Activated T-cell treated with anti-CD3 and anti-CD28 coated beads for 48 hours (primary cell): ENCODE data around the gene ATP5F1D.

Experiments
- DNase-seq: peaks from one replicate; pipeline ENCODE4 v3.0.0-alpha.2; 2020; ENCODE audit warnings: low read depth

Gene ATP5F1D

DNA sequence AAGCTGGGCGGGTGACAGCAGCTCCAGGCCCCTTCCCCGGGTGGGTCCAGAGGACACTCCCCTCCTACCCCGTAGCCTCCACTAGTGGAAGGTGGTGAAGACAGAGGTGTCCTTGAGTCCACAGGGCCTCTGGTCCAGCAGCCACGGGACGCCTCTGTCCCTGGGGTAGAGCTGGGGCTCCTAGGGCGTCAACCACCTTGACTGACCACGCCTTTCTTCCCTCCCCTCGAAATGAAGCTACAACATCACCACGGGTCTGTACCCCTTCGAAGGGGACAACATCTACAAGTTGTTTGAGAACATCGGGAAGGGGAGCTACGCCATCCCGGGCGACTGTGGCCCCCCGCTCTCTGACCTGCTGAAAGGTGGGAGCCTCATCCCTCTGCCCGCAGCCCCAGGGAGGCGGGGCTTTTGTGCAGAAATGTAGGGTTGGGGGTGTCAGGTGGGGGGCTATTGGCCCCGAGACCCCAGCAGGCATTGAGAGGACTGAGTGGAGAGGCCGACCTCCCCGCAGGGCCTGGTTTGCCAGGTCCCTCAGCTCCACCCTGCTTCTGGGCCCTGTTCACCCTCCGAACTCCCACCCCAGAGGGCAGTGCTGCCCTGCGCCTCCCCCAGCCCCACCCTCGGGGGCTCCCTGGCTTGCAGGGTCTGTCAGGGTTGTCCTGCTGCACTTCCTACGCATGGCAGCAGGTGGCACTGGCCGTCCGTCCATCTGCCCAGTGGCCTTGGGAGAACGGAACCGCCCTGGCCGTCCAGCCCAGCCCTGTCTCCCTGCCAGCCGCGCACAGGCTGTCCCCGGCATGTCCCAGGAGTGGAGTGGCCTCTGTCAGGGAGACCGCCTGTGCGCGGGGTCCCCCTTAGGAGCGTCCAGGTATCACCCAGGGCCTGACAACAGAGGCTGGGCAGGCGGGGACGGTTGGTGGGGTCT lies 20.3 kb upstream of the ATP5F1D start:
- DNase-seq: no peak

DNA sequence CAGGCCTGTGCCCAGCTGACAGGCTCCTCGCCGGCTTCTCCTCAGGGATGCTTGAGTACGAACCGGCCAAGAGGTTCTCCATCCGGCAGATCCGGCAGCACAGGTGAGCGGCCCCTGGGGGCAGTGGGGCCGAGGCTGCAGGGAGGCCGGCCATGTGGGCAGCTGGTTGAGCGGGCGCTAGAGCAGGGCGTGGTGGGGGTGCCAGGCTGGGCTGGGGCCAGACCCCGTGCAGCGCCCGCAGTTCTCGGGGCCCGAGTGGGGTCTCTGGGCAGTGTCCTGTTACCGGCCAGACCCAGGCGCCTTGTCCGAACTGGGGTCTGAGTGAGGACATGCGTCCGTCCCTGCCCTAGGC lies 19.7 kb upstream of the ATP5F1D start:
- no peak for DNase-seq

DNA sequence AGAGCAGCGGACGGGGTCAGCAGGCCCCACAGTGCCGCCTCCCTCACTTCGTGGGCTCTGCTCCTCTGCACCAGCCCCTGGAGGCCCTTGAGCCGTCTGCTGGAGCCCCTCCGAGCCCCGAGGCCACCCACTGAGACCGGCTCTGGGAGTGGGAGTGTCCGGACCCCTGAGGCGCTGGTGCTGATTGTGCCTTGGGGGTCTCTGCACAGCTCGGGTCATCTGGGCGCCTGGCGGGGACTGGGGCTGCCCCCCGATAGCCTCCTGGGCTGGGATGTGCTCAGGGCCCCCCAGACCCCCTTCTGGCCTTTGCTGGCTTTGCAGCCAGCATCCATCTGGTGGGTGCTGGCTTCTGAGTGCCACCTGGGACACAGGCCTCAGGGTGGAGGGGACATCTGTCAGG lies 19.2 kb upstream of the ATP5F1D start:
- no peak for DNase-seq

DNA sequence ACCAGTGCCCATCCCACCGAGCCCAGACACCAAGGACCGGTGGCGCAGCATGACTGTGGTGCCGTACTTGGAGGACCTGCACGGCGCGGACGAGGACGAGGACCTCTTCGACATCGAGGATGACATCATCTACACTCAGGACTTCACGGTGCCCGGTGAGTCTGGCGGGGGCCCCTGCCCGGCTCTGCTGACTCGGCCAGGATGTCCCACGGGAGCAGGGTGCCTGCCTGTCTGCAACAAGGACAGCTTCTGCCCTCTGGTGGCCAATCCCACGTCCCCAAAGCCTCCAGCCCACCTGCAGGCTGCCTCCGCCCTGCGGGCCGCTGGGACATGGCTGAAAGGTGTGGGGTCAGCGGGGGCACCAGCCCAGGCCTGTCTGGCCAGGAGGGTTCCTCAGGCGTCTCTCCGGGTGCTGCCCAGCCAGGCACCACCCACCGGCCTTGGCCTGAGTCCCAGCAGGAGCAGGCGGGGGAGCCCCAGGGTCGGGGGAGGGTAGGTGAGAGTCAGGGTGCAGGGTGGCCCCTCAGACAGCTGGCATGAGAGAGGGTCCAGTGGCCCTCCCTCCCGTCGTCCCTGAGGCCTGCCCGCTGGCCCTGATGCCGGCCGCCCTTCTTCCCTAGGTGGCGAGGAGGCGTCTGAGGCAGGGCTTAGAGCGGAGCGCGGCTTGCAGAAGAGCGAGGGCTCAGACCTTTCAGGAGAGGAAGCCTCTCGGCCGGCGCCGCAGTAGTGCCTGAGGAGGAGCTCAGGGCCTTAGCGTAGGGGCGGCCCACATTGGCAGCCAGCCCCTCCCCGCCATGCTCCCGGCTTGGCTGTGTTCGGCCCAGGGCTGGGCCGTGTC lies 18.3 kb upstream of the ATP5F1D start:
- DNase-seq: no peak

DNA sequence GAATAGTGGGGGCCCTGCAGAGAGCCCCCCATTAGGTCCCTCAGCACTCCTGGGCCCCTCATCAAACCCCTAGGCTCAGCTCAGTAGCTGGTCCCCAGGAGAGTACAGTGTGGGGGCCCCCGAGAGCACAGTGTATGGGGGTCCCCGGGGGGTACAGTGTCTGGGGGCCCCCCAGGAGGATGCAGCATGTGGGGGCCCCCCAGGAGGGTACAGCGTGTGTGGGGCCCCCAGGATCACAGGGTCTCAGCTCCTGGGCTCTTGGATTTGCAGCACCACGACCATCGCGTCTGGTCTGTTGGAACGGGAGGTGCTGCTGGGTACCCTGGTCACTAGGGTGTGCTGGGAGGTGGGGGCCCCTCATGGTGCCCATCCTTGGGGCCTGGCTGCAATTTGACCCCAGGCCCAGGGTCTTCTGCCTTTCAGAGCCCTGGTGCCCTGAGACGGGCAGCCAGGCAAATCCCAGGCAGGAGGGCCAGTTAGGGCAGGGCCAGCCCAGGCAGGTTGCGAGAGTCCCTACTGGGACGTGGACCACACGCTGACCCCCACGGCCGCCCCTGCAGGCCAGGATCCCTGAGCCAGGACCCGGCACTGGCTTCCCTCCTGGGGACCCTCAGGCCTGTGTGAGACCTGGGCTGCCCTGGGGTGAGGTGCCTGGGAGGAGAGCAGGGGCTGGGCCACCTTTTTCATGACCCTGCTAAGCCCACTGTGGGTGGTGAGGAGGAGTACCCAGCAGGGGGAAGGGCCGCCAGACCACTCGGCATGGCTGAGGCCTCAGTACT lies 17.3 kb upstream of the ATP5F1D start:
- no peak for DNase-seq

DNA sequence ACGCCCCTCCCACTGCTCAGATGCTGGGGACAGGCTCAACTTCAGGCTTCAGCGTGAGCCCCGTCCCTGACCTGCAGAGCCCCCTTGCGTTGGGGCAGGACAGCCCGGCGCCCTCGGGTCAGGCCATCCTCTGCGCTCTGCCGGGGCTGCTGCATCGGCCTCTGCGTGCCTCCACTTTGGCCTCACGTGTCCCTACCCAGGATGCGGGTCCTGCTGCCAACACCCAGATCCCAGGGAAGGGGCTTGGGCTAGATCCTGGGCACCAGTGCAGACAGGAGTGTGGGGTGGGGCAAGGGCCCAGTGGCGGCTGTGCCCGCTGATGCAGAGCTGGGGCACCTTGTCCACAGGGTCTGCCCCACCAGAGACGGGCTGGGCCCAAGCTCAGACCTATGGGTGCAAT lies 16.7 kb upstream of the ATP5F1D start:
- DNase-seq: no peak

DNA sequence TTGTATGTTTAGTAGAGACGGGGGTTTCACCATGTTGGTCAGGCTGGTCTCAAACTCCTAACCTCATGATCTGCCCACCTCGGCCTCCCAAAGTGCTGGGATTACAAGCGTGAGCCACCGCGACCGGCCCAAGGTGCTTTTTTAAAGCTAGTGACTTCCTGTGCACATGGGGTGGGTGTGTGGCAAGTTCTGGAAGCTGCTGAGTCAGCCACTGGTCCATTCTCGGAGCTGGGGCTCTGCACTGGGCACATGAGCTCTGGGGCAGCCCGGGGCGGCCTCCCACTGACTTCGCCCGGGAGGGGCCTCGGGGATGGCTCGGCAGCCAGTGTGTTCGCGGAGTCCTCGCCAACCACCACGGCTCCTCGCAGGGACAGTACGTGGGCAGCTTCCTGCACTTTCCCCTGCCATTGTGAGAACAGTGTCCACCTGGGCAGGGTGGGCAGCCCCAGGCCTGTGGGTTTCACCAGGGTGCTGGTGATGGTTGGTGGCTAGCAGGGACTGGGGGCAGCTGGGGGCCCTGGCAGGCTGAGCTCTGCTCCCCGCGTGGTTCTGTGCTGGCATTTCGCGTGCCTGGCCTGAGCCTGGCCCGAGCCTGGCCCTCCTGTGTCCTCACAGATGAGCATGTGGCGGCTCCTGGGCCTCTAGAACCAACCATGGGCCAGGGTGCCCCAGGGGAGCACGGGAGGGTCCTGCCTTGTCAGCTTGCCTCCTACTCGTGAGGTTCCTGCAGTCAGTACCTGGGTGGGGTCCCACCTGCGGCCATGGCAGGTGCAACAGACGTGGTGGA lies 15.9 kb upstream of the ATP5F1D start:
- no peak for DNase-seq

DNA sequence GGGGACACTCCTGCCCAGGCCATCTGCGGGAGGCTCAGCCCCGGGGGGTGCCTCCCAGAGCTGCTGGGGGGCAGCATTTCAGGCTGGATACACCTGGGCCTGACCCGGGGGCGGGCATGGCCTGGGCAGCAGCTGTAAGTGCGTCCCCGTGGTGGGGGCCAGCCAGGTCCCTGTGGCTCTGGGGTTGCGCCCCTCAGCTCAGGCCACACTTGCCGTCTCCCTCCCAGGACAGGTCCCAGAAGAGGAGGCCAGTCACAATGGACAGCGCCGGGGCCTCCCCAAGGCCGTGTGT lies 15.4 kb upstream of the ATP5F1D start:
- DNase-seq: no peak

DNA sequence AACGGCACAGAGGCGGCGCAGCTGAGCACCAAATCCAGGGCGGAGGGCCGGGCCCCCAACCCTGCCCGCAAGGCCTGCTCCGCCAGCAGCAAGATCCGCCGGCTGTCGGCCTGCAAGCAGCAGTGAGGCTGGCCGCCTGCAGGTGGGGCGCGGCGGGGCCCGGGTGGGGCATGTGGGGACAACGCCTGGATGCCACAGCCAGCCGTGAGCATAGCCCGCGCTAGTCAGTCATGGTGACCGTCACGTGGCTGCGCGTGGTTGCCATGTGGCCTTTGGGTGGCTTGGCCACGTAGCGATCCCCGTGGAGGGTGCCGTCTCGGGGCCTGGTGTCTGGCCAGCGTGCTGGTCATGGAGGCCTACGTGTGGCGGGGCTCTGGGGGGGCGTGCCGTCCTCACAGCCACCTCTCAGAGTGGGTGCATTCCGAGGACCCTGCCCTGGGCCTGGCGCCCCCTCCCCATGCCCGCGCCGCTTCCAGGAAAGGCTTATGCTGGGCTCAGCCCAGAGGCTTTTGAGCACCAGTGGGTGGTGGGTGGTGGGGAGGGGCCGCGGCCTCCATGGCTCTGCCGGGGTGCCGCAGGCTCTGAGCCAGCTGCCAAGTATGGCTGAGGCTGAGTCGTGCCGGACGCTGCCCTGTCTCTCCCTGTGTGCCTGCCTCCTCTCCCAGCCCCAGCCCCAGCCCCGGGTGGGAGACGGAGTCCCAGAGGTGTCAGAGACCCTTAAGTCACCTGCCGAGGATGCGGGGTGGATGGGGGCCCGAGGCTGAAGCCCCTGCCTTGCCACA lies 14.8 kb upstream of the ATP5F1D start:
- no peak for DNase-seq

DNA sequence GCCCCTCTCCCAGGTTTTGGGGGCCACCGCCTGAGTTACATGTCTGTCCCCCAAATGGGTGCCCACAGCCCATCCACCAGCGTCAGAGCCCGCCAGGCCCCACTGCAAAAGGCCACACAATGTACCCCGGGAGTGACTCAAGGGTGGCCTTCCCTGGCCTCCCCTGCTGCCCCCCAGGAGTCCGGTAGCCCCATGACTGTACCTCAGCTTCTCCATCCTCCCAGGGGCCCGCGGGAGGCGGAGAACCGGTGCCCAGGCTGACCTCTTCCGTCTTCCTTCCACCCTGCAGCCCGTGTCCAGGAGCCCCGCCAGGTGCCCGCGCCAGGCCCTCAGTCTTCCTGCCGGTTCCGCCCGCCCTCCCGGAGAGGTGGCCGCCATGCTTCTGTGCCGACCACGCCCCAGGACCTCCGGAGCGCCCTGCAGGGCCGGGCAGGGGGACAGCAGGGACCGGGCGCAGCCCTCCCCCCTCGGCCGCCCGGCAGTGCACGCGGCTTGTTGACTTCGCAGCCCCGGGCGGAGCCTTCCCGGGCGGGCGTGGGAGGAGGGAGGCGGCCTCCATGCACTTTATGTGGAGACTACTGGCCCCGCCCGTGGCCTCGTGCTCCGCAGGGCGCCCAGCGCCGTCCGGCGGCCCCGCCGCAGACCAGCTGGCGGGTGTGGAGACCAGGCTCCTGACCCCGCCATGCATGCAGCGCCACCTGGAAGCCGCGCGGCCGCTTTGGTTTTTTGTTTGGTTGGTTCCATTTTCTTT lies 14.1 kb upstream of the ATP5F1D start:
- no peak for DNase-seq

DNA sequence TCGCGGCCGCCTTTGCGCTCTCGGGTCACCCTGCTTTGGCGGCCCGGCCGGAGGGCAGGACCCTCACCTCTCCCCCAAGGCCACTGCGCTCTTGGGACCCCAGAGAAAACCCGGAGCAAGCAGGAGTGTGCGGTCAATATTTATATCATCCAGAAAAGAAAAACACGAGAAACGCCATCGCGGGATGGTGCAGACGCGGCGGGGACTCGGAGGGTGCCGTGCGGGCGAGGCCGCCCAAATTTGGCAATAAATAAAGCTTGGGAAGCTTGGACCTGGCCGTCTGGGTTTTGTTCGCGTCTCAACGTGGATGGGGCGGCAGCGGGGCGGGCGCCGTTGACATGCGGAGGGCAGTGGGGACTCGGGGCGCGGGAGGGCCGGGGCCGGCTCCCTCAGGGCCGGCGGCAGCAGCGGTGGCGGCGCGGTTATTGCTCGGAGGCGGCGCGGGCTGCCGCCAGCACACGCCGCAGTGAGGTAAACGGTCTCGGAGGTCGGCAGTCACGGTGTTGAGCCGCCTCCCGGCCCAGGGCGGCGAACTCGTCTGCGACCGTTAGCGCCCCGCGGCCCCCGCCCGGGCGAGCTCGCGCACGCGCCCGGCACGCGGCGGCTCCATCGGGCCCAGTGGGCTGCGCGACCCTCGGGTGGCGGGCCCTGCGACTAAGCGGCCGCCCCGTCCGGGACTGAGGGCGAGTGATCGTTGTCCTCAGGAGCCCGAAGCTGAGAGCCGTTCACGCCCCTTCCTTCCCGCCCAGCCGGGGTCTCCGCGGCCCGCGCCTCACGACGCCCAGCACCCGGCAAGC lies 13.2 kb upstream of the ATP5F1D start:
- no peak for DNase-seq

DNA sequence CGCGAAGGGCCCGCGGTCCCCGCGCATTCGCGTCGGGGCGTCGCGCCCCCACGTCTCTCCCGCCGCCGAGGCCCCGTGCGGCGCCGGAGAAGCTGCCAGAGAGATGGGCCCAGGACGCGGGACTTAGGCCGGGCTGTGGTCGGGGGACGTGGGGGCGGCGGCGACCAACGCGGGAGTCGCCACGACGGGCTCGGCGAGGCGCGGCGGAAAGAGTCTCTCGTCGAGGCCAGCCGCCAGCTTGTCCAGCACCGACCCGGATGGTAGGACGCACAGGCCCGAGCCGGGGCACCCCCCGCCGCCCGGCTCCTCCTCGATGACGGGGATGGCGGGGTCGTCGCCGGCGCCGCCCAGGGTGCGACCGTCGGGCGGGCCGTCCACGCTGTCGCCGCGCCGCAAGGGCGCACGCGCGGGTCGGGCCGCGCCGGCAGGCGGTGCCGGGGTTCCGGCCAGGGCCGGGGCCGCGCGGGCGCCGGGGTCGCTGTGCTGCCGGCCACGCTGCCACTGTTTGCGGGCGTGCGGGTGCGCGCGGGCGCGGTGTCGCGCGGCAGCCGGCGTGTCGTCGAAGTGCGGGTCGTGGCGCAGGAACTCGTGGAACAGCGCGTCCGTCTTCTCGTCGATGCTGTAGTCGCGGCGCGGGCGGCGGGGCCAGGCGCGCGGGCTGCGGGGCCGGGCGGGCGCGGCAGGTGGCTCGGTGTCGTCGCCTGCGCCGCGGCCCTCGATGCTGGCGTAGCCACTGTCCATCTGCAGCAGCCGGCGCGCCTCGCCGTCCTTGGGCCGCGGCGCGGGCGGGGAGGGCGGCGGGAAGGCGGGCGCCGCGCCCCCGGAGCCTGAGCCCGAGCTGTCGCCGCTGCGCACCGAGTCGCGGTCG lies 12.3 kb upstream of the ATP5F1D start:
- no peak for DNase-seq

DNA sequence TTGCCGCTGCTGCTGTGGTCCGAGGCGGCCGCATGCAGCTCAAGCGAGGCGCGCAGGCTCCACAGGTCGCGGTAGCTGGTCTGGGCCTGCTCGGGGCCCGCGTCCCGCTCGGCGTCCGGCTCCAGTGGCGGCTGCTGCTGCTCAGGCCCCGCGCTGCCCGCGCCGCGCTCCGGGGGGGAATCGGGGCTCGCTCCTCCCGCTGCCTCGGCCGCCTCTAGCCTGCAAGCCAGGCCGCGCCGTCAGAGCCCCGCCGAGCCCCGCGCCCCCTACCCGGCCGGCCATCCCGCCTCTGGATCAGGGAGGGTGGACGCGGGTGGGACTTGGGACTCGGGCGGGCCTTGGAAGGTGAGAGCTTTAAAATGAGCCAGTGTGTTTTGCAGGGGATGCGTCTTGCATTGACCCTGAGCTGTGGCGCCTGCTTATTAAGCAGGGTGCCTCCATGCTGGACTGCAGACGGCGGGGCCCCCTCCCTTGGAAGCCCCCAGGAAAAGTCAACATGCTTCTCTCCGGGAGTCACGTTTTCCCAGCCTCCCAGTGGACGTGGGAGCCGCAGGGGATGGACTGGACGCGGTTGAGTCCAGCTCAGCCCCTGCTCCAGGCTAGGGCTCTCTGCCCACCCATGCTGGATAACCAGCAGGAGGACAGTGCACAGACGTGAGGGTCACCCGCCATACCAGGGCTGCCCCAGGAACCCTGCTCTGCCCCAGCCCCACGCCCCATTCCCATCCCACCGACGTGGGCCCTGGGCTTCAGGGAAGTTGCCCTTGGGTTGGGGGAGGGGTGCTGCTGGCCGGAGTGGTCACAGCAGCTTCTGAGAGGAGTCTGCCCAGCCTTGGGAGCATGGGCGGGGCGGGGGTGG lies 11.4 kb upstream of the ATP5F1D start:
- DNase-seq: no peak

DNA sequence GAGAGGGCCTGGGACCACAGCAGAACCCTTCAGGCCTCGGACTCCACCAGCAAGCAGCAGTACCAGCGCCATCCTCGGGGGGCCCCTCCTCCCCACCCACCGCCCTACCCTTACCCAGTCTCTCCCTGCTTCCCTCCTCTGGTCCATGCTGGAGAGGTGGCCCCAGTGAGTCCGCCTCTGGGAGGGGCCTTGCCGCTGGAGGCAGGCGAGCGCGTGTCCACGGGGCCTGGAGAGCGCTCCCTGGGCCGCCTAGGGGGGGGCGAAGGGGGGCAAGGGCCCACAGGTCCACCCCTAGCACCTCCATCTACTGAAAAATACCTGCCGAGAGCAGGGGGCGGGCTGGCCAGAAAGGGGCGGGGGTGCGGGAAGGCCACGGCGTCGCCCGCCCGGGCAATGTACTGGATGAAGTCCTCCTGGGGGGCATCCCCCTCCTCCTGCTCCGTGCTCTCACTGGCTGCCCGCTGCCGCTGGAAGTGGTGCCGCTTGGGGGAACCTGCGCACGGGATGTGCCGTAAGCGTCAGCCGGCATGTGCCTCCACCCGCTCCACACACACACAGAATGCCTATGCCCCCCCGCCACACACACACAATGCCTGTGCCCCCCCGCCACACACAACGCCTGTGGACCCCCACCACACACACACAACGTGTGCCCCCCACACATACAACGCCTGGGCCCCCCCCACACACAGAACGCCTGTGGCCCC lies 10.6 kb upstream of the ATP5F1D start:
- DNase-seq: no peak

DNA sequence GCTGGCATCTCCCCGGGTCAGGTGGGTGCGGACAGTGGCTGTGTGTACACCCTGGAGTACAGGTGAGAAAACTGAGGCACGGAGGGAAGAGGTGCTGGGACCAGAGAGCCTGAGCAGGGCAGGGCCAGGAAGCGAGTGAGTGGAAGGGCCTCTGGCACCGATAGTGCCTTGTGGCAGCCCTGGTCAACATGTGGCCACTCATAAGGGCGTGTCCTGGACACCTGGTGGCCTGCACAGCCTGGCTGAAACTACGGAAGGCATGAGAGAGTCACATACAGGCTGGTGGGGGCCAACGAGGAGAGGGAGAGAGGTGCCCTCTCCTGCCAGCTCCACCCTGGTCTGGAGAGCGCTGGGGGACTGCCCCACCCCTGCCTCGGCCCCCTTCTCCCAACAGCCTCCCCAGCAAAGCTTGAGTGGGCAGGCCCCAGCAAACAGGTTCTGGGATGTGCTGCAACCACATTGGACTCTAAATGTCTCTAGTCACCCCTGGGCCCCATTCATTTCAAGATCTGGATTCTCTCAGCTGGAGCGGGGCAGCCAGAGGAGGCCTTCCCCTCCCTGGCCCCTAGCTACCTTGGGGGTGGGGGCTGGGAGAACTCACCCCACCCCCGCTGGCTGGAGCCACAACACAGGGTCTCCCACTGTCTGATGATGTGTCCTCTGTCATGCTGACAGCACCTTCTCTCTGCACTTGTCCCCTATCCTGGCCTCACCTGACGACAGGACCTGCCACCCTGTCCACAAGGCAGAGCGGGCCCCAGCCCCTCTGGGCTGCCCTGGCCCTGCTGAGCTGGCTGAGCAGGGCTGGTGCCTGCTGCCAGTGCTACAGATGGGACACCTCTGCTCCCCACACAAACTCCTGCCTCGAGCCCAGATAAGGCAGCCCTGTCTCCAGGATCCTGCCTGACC lies 9.6 kb upstream of the ATP5F1D start:
- DNase-seq: no peak

DNA sequence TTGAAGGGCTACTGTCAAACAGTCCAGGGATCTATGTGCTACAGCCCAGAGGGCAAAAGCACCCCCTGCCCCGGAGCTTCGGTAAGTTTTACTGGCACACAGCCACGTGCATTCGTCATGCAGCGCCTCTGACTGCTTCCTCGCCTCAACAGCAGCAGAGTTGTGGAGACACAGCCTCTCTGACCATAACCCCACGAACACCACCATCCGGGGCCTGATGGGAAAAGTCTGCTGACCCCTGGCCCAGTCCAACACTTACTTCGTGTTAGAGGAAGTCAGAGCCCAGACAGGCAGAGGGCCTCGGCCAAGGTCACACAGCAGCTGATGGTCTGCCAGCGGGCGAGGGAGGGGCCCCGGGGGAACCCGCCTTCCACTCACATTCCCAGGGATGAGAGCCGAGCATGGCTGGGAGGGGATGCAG lies 8.9 kb upstream of the ATP5F1D start:
- no peak for DNase-seq
